ENCODE data around the gene PTPRD.
"Not testable (repeated sequence)": the region's sequence is repeated elsewhere in the genome, so short reads cannot be mapped to it uniquely, and the experiment has no call there.

PTPRD gene

GRCh38 chr9:9004810-9005209, 1608.0 kb downstream of the PTPRD start:
- no peak for DNase-seq (ENCODE audit: low spot score)

GRCh38 chr9:9002826-9003583, 1609.8 kb downstream of the PTPRD start:
- DNase-seq (ENCODE audit: low spot score) = peak; percentile 54

- no peak for DNase-seq (ENCODE audit: low spot score)
These were observed 1632.2 kb downstream of the PTPRD start for GRCh38 chr9:8980496-8981013.

GRCh38 chr9:8978334-8978733, 1634.5 kb downstream of the PTPRD start:
- DNase-seq (ENCODE audit: low spot score) = no peak

GRCh38 chr9:8968350-8968749, 1644.5 kb downstream of the PTPRD start:
- not testable (repeated sequence) for DNase-seq (ENCODE audit: low spot score)

- no peak for DNase-seq (ENCODE audit: low spot score)
These were observed 1648.9 kb downstream of the PTPRD start for GRCh38 chr9:8963885-8964284.

GRCh38 chr9:8962084-8962483, 1650.7 kb downstream of the PTPRD start:
- no peak for DNase-seq (ENCODE audit: low spot score)

- DNase-seq (ENCODE audit: low spot score) = no peak
These were observed 1651.5 kb downstream of the PTPRD start for GRCh38 chr9:8961186-8961851.

GRCh38 chr9:8960254-8960653, 1652.5 kb downstream of the PTPRD start:
- no peak for DNase-seq (ENCODE audit: low spot score)

GRCh38 chr9:8958358-8958757, 1654.4 kb downstream of the PTPRD start:
- no peak for DNase-seq (ENCODE audit: low spot score)

GRCh38 chr9:8955315-8955714, 1657.5 kb downstream of the PTPRD start:
- no peak for DNase-seq (ENCODE audit: low spot score)

- no peak for DNase-seq (ENCODE audit: low spot score)
These were observed 1666.3 kb downstream of the PTPRD start for GRCh38 chr9:8946461-8946860.

- DNase-seq (ENCODE audit: low spot score) = no peak
These were observed 1669.4 kb downstream of the PTPRD start for GRCh38 chr9:8943392-8943791.

- no peak for DNase-seq (ENCODE audit: low spot score)
These were observed 1672.2 kb downstream of the PTPRD start for GRCh38 chr9:8940650-8941049.

GRCh38 chr9:8926461-8926860, 1686.3 kb downstream of the PTPRD start:
- no peak for DNase-seq (ENCODE audit: low spot score)

GRCh38 chr9:8924562-8924961, 1688.2 kb downstream of the PTPRD start:
- DNase-seq (ENCODE audit: low spot score) = no peak

- DNase-seq (ENCODE audit: low spot score) = not testable (repeated sequence)
These were observed 1692.2 kb downstream of the PTPRD start for GRCh38 chr9:8920478-8921183.

GRCh38 chr9:8917956-8918739, 1694.7 kb downstream of the PTPRD start:
- no peak for DNase-seq (ENCODE audit: low spot score)

GRCh38 chr9:8916771-8917170, 1696.0 kb downstream of the PTPRD start:
- no peak for DNase-seq (ENCODE audit: low spot score)

- no peak for DNase-seq (ENCODE audit: low spot score)
These were observed 1704.9 kb downstream of the PTPRD start for GRCh38 chr9:8907868-8908267.

- no peak for DNase-seq (ENCODE audit: low spot score)
These were observed 1707.1 kb downstream of the PTPRD start for GRCh38 chr9:8905731-8906130.
